GM10266 (cell line): Measurements from ENCODE around the gene NAGPA.
"Not testable (repeated sequence)": the region's sequence is repeated elsewhere in the genome, so short reads cannot be mapped to it uniquely, and the experiment has no call there.

Experiments
- DNase-seq: peaks from one replicate; pipeline ENCODE4 v3.0.0; 2012; ENCODE audit errors: extremely low spot score
- TF ChIP-seq, protein P1 (sequence below): IDR thresholded peaks from 2 replicates; pipeline ENCODE4 v1.5.1; 2012; ENCODE audit warnings: mild to moderate bottlenecking, low read depth; ENCODE audit not compliant: control insufficient read depth, insufficient read depth; ENCODE audit errors: missing control alignments

Gene NAGPA

DNA sequence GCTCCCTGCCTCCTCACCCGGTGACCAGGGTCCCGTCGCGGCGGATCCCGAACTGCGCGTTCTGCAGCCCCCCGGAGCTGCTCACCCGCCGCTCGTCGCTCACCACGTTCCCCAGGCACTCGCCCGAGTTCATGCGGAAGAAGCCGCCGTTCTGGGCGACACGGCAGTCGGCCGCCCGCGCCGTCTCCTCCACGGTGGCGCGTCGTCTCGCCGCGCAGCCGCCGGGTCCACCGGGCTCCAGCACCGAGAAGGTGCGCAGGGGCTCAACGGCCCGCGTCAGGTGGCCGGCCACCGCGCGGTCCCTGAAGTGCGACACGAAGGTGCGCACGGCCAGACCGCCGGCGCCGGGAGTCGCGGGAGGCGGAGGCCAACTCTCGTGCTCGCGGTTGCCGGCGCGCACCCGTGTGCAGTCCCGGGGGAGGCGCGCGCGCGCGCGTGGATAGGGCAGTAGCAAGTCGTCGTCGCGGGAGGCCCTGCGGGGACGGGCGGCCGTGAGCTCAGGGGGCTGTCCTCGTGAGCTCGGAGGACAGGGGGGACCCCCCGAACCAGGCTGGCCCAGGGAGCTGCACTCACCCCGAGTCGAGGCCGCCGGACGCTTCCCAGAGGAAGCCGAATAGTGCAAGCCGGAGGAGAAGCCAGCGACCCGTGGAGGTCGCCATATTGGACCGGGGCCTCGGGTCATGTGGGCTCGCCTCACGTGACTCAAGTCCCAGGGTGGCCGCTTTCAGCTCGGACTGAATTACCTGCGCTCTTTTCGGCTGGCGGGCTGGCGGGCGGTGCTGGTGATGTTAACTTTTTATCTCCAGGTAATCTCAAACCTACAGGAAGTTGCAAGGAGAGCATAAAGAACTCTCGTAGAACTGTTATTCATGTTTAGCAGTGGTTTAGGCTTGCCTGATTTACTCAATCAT is at the start of gene NAGPA:
TSS of gene NAGPA (minus strand) at position 680 of the 911 bp plus-strand sequence. CDS start at position 659, 21 bp downstream.
- peak; percentile 94 for DNase-seq
- TF ChIP-seq, protein P1, sequence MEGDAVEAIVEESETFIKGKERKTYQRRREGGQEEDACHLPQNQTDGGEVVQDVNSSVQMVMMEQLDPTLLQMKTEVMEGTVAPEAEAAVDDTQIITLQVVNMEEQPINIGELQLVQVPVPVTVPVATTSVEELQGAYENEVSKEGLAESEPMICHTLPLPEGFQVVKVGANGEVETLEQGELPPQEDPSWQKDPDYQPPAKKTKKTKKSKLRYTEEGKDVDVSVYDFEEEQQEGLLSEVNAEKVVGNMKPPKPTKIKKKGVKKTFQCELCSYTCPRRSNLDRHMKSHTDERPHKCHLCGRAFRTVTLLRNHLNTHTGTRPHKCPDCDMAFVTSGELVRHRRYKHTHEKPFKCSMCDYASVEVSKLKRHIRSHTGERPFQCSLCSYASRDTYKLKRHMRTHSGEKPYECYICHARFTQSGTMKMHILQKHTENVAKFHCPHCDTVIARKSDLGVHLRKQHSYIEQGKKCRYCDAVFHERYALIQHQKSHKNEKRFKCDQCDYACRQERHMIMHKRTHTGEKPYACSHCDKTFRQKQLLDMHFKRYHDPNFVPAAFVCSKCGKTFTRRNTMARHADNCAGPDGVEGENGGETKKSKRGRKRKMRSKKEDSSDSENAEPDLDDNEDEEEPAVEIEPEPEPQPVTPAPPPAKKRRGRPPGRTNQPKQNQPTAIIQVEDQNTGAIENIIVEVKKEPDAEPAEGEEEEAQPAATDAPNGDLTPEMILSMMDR = no peak

- DNase-seq = not testable (repeated sequence)
Observed at GRCh38 chr16:5080996-5081395, 47.3 kb upstream of the NAGPA start.

DNA sequence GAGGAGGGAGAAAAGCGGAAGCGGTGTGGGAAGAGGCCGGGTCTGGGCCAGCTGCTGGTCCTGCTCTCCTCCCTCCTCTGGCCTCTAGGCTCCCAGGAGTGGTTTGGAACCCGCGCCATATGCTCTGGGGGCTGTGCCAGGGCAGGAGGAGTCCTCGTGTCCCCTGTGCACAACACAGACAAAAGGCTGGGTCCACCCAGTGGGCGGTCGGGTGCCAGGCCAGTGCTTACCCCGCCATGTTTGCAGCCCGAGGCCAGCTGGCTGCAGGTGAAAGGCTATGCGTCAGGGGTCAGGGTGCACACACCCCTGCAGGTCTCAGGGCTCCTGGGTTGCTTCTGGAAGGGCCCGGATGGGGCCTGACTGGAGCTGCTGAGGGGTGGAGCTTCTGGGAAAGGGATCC is 46.7 kb upstream of the NAGPA start:
- DNase-seq = not testable (repeated sequence)

DNA sequence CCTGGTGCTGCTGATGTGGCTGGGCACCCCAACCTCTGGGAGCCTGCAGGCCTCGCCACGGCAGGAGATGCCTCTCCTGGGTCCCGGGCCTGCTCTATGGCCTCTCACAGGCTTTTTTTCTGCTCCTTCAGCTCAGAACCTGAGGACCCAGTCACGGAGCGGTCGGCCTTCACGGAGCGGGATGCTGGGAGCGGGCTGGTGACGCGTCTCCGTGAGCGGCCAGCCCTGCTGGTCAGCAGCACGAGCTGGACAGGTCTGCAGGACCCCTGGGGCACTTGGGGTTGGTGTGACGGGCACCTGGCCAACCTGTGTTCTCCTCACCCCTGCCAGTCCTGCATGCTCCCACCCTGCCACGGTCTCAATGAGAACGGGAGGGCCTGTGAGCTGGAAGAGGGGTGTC is 44.9 kb upstream of the NAGPA start:
- TF ChIP-seq, protein P1 = no peak

DNA sequence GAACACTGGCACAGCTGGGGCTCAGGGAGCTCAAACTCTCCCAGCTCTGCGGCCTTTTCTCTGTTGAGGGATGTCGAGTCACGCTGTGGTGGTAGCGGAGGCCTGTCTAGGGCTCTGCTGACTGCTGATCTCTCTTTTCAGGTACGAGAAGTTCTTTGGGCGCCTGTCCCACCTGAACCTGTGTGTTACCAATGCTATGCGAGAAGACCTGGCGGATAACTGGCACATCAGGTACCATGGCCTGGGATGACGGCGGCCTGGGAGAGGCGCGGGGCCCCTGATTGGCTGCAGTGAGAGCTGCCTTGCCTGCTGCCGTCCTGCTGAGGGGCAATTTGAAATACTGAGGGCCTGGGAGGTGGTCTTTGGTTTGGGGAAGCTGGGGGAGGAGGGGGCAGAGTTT is 43.6 kb upstream of the NAGPA start:
- no peak for DNase-seq
- TF ChIP-seq, protein P1 = no peak

More for the DNA sequence above, 44.9 kb upstream of the NAGPA start:
- no peak for DNase-seq

DNA sequence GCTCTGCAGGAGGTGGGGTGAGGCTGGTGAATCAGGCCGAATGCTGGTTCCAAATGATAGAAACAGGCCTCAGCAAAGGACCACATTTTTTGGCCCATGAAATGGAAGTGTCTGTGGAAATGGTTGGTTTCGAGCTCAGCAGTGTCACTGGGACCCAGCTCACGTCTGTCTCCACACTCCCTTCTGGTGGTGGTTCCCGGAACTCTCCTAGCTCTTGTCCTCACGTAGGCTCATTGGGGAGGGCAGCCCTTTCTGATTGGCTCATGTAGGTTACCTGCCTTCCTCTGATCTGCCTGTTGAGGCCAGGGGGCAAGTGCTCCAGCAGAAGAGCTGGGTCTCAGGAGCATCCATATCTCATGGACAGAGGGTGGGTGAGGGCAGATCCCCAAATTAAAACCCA is 41.9 kb upstream of the NAGPA start:
- TF ChIP-seq, protein P1 = no peak
- DNase-seq = no peak

DNA sequence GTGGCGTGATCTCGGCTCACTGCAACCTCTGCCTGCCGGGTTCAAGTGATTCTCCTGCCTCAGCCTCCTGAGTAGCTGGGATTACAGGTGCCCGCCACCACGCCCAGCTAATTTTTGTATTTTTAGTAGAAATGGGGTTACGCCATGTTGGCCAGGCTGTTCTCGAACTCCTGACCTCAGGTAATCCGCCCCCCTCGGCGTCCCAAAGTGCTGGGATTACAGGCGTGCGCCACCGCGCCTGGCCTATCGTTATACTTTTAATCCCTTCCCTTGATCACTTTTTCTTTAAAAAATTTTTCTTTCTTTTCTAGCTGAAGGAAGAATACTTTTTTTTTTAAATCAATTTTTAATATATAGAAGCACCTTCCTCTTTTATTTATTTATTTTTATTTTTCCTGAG is 40.0 kb upstream of the NAGPA start:
- DNase-seq = not testable (repeated sequence)

GRCh38 chr16:5073279-5073629 is 39.5 kb upstream of the NAGPA start:
- TF ChIP-seq, protein P1 = no peak

More at GRCh38 chr16:5073279-5073629, 39.5 kb upstream of the NAGPA start:
- peak; percentile 5 for DNase-seq
